HepG2 (cell line): ENCODE results near the gene CAMTA1. TPM values are rescaled to one million over a fixed set of nuclear protein-coding genes. Genes with fewer than 3 reads are reported as not detected.

Experiments used
- ARID3A ChIP-seq: IDR thresholded peaks from 2 replicates; pipeline ENCODE4 v1.6.1; 2012; ENCODE audit warnings: low read depth, low read length, improper control_type of control experiment
- CEBPG ChIP-seq: IDR thresholded peaks from 2 replicates; pipeline ENCODE4 v1.6.1; 2016
- GATAD2A ChIP-seq: IDR thresholded peaks from 2 replicates; pipeline ENCODE4 v1.6.1; 2016
- NCOR1 ChIP-seq: fragments of 200-600 bp; sonication (generic); IDR thresholded peaks from 2 replicates; pipeline ENCODE4 v1.7.0; 2017; ENCODE audit warnings: antibody characterized with exemption, low read length, borderline replicate concordance
- NR2F1 ChIP-seq, 2 experiments: fragments of 450-650 bp in 1 of 2; formaldehyde crosslinking in 1 of 2; IDR thresholded peaks; 2 replicates each; pipeline versions ENCODE4 v1.5.0 to v1.6.1; 2016 to 2020; ENCODE audit warnings: mild to moderate bottlenecking in 1 of 2, missing compliant biosample characterization in 1 of 2, missing genetic modification reagents in 1 of 2, moderate library complexity in 1 of 2
- PITX1 ChIP-seq: sonication (generic); formaldehyde crosslinking; IDR thresholded peaks from 2 replicates; pipeline ENCODE4 v1.5.1; 2020; ENCODE audit warnings: mild to moderate bottlenecking, missing genetic modification reagents
- RAD21 ChIP-seq: fragments of 450-650 bp; formaldehyde crosslinking; IDR thresholded peaks from 2 replicates; pipeline ENCODE4 v1.5.0; 2020; ENCODE audit warnings: mild to moderate bottlenecking
- SMC3 ChIP-seq: IDR thresholded peaks from 2 replicates; pipeline ENCODE4 v1.6.1; 2011; ENCODE audit warnings: low read length, improper control_type of control experiment
- STAG1 ChIP-seq: sonication (generic); formaldehyde crosslinking; IDR thresholded peaks from 2 replicates; pipeline ENCODE4 v1.4.0; 2020; ENCODE audit warnings: missing genetic modification reagents
- ZNF605 ChIP-seq: sonication (generic); formaldehyde crosslinking; IDR thresholded peaks from 2 replicates; pipeline ENCODE4 v1.8.0; 2022; ENCODE audit warnings: mild to moderate bottlenecking, missing genetic modification reagents
- ZNF670 ChIP-seq: sonication (generic); formaldehyde crosslinking; IDR thresholded peaks from 2 replicates; pipeline ENCODE4 v1.8.0; 2022; ENCODE audit warnings: mild to moderate bottlenecking, missing genetic modification reagents, borderline replicate concordance
- polyA plus RNA-seq, 8 experiments: library from polyadenylated mRNA; depleted of rRNA in 3 of 8; stranded (reverse) in 7 of 8; unstranded in 1 of 8; fragments of >200 nt; fragmentation: Illumina TruSeq in 4 of 8; extraction: Trizol in 4 of 8; gene quantifications; 2 replicates each; pipeline versions ENCODE4 v1.2.1 to v1.2.3, GENCODE V29; 2011 to 2016; ENCODE audit warnings: low read depth in 4 of 8, missing spikeins in 1 of 8, mixed read lengths in 1 of 8; ENCODE audit not compliant: insufficient read depth in 1 of 8
- total RNA-seq, 5 experiments: library from RNA; depleted of rRNA; stranded (reverse); fragments of >200 nt; fragmentation: Illumina TruSeq; extraction: Trizol; gene quantifications; 2 replicates each; pipeline ENCODE4 v1.2.3, GENCODE V29; 2016; ENCODE audit warnings: low read depth in 1 of 5
- TF ChIP-seq, protein P1 (sequence below): sonication (generic); formaldehyde crosslinking; conservative IDR thresholded peaks from 2 replicates; pipeline ENCODE4 v1.8.0; 2022; ENCODE audit warnings: missing genetic modification reagents
- TF ChIP-seq, protein P2 (sequence below): sonication (generic); formaldehyde crosslinking; conservative IDR thresholded peaks from 2 replicates; pipeline ENCODE4 v1.4.0; 2020; ENCODE audit warnings: mild to moderate bottlenecking, missing genetic modification reagents, moderate library complexity
- TF ChIP-seq, protein P3 (sequence below): sonication (generic); formaldehyde crosslinking; IDR thresholded peaks from 2 replicates; pipeline ENCODE4 v1.4.0; 2020; ENCODE audit warnings: missing genetic modification reagents
- TF ChIP-seq, protein P4 (sequence below): IDR thresholded peaks from 2 replicates; pipeline ENCODE4 v1.4.0; 2020; ENCODE audit warnings: mild to moderate bottlenecking, missing genetic modification reagents

The CAMTA1 gene
- total and polyA plus RNA-seq, 2 of the 13 experiments (the other 11 are each of a cell fraction or from before 2014, with no cell fraction given) = 25.0 to 36.4 TPM

- TF ChIP-seq ZNF605 (CRISPR knock-in tag) = no peak
- TF ChIP-seq GATAD2A (CRISPR knock-in tag) = peak; percentile 32
- TF ChIP-seq, protein P1, sequence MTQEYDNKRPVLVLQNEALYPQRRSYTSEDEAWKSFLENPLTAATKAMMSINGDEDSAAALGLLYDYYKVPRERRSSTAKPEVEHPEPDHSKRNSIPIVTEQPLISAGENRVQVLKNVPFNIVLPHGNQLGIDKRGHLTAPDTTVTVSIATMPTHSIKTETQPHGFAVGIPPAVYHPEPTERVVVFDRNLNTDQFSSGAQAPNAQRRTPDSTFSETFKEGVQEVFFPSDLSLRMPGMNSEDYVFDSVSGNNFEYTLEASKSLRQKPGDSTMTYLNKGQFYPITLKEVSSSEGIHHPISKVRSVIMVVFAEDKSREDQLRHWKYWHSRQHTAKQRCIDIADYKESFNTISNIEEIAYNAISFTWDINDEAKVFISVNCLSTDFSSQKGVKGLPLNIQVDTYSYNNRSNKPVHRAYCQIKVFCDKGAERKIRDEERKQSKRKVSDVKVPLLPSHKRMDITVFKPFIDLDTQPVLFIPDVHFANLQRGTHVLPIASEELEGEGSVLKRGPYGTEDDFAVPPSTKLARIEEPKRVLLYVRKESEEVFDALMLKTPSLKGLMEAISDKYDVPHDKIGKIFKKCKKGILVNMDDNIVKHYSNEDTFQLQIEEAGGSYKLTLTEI (CRISPR knock-in tag) = no peak
- TF ChIP-seq NR2F1 (CRISPR knock-in tag; IDR thresholded peaks at IDR 0.05) = peak; percentile 65 to 72
- no peak for TF ChIP-seq NCOR1
- TF ChIP-seq SMC3 = peak; percentile 94
- TF ChIP-seq, protein P2, sequence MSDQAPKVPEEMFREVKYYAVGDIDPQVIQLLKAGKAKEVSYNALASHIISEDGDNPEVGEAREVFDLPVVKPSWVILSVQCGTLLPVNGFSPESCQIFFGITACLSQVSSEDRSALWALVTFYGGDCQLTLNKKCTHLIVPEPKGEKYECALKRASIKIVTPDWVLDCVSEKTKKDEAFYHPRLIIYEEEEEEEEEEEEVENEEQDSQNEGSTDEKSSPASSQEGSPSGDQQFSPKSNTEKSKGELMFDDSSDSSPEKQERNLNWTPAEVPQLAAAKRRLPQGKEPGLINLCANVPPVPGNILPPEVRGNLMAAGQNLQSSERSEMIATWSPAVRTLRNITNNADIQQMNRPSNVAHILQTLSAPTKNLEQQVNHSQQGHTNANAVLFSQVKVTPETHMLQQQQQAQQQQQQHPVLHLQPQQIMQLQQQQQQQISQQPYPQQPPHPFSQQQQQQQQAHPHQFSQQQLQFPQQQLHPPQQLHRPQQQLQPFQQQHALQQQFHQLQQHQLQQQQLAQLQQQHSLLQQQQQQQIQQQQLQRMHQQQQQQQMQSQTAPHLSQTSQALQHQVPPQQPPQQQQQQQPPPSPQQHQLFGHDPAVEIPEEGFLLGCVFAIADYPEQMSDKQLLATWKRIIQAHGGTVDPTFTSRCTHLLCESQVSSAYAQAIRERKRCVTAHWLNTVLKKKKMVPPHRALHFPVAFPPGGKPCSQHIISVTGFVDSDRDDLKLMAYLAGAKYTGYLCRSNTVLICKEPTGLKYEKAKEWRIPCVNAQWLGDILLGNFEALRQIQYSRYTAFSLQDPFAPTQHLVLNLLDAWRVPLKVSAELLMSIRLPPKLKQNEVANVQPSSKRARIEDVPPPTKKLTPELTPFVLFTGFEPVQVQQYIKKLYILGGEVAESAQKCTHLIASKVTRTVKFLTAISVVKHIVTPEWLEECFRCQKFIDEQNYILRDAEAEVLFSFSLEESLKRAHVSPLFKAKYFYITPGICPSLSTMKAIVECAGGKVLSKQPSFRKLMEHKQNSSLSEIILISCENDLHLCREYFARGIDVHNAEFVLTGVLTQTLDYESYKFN (CRISPR knock-in tag) = peak; percentile 37
- TF ChIP-seq PITX1 (CRISPR knock-in tag) = peak; percentile 97
- peak; percentile 92 for TF ChIP-seq STAG1 (CRISPR knock-in tag)
- TF ChIP-seq, protein P3, sequence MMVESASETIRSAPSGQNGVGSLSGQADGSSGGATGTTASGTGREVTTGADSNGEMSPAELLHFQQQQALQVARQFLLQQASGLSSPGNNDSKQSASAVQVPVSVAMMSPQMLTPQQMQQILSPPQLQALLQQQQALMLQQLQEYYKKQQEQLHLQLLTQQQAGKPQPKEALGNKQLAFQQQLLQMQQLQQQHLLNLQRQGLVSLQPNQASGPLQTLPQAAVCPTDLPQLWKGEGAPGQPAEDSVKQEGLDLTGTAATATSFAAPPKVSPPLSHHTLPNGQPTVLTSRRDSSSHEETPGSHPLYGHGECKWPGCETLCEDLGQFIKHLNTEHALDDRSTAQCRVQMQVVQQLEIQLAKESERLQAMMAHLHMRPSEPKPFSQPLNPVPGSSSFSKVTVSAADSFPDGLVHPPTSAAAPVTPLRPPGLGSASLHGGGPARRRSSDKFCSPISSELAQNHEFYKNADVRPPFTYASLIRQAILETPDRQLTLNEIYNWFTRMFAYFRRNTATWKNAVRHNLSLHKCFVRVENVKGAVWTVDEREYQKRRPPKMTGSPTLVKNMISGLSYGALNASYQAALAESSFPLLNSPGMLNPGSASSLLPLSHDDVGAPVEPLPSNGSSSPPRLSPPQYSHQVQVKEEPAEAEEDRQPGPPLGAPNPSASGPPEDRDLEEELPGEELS (CRISPR knock-in tag) = peak; percentile 26; the same call in 1 of the 2 replicates
- peak; percentile 73 for TF ChIP-seq ARID3A
- TF ChIP-seq CEBPG (CRISPR knock-in tag) = peak; percentile 88
- peak; percentile 67 for TF ChIP-seq RAD21 (CRISPR knock-in tag)
- TF ChIP-seq, protein P4, sequence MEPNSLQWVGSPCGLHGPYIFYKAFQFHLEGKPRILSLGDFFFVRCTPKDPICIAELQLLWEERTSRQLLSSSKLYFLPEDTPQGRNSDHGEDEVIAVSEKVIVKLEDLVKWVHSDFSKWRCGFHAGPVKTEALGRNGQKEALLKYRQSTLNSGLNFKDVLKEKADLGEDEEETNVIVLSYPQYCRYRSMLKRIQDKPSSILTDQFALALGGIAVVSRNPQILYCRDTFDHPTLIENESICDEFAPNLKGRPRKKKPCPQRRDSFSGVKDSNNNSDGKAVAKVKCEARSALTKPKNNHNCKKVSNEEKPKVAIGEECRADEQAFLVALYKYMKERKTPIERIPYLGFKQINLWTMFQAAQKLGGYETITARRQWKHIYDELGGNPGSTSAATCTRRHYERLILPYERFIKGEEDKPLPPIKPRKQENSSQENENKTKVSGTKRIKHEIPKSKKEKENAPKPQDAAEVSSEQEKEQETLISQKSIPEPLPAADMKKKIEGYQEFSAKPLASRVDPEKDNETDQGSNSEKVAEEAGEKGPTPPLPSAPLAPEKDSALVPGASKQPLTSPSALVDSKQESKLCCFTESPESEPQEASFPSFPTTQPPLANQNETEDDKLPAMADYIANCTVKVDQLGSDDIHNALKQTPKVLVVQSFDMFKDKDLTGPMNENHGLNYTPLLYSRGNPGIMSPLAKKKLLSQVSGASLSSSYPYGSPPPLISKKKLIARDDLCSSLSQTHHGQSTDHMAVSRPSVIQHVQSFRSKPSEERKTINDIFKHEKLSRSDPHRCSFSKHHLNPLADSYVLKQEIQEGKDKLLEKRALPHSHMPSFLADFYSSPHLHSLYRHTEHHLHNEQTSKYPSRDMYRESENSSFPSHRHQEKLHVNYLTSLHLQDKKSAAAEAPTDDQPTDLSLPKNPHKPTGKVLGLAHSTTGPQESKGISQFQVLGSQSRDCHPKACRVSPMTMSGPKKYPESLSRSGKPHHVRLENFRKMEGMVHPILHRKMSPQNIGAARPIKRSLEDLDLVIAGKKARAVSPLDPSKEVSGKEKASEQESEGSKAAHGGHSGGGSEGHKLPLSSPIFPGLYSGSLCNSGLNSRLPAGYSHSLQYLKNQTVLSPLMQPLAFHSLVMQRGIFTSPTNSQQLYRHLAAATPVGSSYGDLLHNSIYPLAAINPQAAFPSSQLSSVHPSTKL (CRISPR knock-in tag) = peak; percentile 72
- TF ChIP-seq ZNF670 = peak; percentile 44; the same call in 1 of the 2 replicates
Observed at GRCh38 chr1:7752512-7753417, 967.5 kb downstream of the CAMTA1 start (continued).
